SU-DHL-6 (cell line): ENCODE data around the gene CYB561A3.

ENCODE experiments used
- H2AFZ ChIP-seq: fragments of 200-600 bp; sonication (generic); 2 replicates; pipeline ENCODE4 v1.6.1; 2014; ENCODE audit warnings: low read depth, mild to moderate bottlenecking, moderate library complexity, mixed read lengths, antibody characterized with exemption, low read length; ENCODE audit not compliant: severe bottlenecking
- H3F3A ChIP-seq: fragments of 200-600 bp; shearing (Covaris generic); 2 replicates; pipeline ENCODE4 v1.6.0; 2016; ENCODE audit warnings: antibody characterized with exemption, mild to moderate bottlenecking; ENCODE audit not compliant: insufficient read depth
- H3K27ac ChIP-seq: fragments of 200-600 bp; sonication (generic); 2 replicates; pipeline ENCODE4 v1.5.1; 2016; ENCODE audit warnings: low read depth, mild to moderate bottlenecking, low read length, moderate library complexity, mixed read lengths
- H3K27me3 ChIP-seq: fragments of 200-600 bp; sonication (generic), shearing (Covaris generic); 2 replicates; pipeline ENCODE4 v1.6.0; 2014; ENCODE audit warnings: mild to moderate bottlenecking, low read length
- H3K36me3 ChIP-seq: fragments of 200-600 bp; sonication (generic); 2 replicates; pipeline ENCODE4 v1.6.1; 2014; ENCODE audit warnings: mild to moderate bottlenecking, low read length, mixed read lengths
- H3K4me2 ChIP-seq: fragments of 300-600, 200-600 bp; shearing (Covaris generic), sonication (generic); 2 replicates; pipeline ENCODE4 v1.6.0; 2014; ENCODE audit warnings: low read length, low read depth, mild to moderate bottlenecking; ENCODE audit not compliant: poor library complexity, severe bottlenecking
- H3K4me3 ChIP-seq: fragments of 200-600 bp; sonication (generic); 2 replicates; pipeline ENCODE4 v1.5.1; 2014; ENCODE audit warnings: antibody characterized with exemption, low read length, mild to moderate bottlenecking, mixed read lengths; ENCODE audit not compliant: insufficient read depth, poor library complexity, severe bottlenecking
- H3K79me2 ChIP-seq: fragments of 200-600 bp; sonication (generic); 2 replicates; pipeline ENCODE4 v1.6.1; 2014; ENCODE audit warnings: mild to moderate bottlenecking, low read length, moderate library complexity; ENCODE audit not compliant: insufficient read depth
- H3K9ac ChIP-seq: fragments of 200-600 bp; sonication (generic); 2 replicates; pipeline ENCODE4 v1.7.0; 2014; ENCODE audit warnings: mild to moderate bottlenecking, low read length
- H3K9me2 ChIP-seq: fragments of 200-600 bp; sonication (generic); replicated peaks from 2 replicates; pipeline ENCODE4 v1.6.1; 2014; ENCODE audit warnings: low read length; ENCODE audit not compliant: insufficient read depth
- H3K9me3 ChIP-seq: fragments of 200-600 bp; sonication (generic); 2 replicates; pipeline ENCODE4 v1.6.1; 2014; ENCODE audit warnings: low read length, mixed read lengths; ENCODE audit not compliant: insufficient read depth
- H4K20me1 ChIP-seq: fragments of 200-600 bp; sonication (generic); 2 replicates; pipeline ENCODE4 v1.6.1; 2014; ENCODE audit warnings: low read depth, mild to moderate bottlenecking, antibody characterized with exemption, low read length, moderate library complexity, mixed read lengths
- CTCF ChIP-seq: fragments of 200-600 bp; sonication (generic); IDR thresholded peaks from one replicate; pipeline ENCODE4 v1.5.1; 2017; ENCODE audit warnings: antibody characterized with exemption, mild to moderate bottlenecking, low read length, moderate library complexity; ENCODE audit not compliant: insufficient read depth, poor library complexity, severe bottlenecking
- EZH2phosphoT487 ChIP-seq: fragments of 200-600 bp; sonication (generic), shearing (Covaris generic); conservative IDR thresholded peaks from 2 replicates; pipeline ENCODE4 v1.6.1; 2018; ENCODE audit warnings: mild to moderate bottlenecking, antibody characterized with exemption, low read length, moderate library complexity, mixed read lengths

The CYB561A3 gene

DNA sequence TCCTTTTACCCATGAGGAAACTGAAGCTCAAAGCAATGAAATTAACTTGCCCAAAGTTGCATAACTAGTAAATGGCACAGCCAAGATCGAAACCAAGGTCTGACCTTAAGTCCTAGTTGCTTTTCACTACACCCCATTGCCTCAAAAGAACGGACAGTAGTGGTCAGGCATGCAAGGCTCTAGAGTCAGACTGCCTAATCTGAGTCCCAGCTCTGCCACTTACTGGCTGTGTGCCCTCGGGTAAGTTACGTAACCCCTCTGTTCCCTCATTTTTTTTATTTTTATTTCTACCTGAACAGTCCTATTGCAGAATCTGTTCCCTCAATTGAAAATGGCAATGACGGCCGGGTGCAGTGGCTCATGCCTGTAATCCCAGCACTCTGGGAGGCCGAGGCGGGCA, 9.6 kb downstream of the CYB561A3 start:
- TF ChIP-seq CTCF (no peak), EZH2phosphoT487 (no peak)
- Histone ChIP-seq H3K27me3 (no peaks in the 10 kb centered on the region), H3K79me2 (peaks cover 32% of the 10 kb centered on the region), H3F3A (peaks cover 8% of the 10 kb centered on the region), H3K9me2 (no peaks in the 10 kb centered on the region), H4K20me1 (no peaks in the 10 kb centered on the region), H3K9ac (no peak overlapping the region), H3K36me3 (peaks cover 6% of the 10 kb centered on the region; the same call in 1 of the 2 replicates), H3K4me2 (no peak overlapping the region), H3K27ac (no peak overlapping the region), H3K9me3 (no peaks in the 10 kb centered on the region), H3K4me3 (no peak overlapping the region), H2AFZ (no peak overlapping the region)

DNA sequence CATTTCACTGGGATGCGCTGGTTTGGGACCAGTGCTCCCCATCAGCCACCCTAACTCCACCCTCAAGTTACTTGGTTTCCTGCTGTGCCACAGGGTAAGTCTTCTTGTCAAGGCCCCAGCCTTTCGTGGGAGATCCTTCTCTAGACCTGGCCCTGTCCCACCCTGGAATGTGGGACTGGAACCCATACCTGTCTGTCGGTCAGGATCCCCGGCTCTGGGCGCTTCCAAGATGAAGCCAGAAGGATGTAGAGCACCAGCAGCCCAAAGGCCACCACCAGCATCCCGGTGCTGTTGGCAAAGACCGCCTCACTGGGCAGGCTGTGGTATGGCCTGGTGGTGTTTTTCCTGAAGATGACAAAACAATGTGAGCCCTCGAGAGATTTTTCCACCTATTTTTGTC, 10.9 kb downstream of the CYB561A3 start:
- H4K20me1 ChIP-seq, result no peaks in the 10 kb centered on the region
- peaks cover 6% of the 10 kb centered on the region; the same call in 1 of the 2 replicates for H3K36me3 ChIP-seq
- no peak overlapping the region for H3K4me2 ChIP-seq

GRCh38 chr11:61350336-61350735, 11.3 kb downstream of the CYB561A3 start:
- no peak overlapping the region for H2AFZ ChIP-seq
- no peak overlapping the region for H3K27ac ChIP-seq
- H3K9ac ChIP-seq, result no peak overlapping the region
- H3F3A ChIP-seq, result no peaks in the 10 kb centered on the region
- H4K20me1 ChIP-seq, result no peaks in the 10 kb centered on the region
- H3K36me3 ChIP-seq, result peaks cover 6% of the 10 kb centered on the region; the same call in 1 of the 2 replicates
- H3K27me3 ChIP-seq, result no peaks in the 10 kb centered on the region
- H3K4me2 ChIP-seq, result no peak overlapping the region
- H3K4me3 ChIP-seq, result no peak overlapping the region
- peaks cover 21% of the 10 kb centered on the region; the same call in 1 of the 2 replicates for H3K79me2 ChIP-seq
- H3K9me3 ChIP-seq, result no peaks in the 10 kb centered on the region
- H3K9me2 ChIP-seq, result no peaks in the 10 kb centered on the region
- TF ChIP-seq CTCF (no peak), EZH2phosphoT487 (no peak)

More for the DNA sequence above, 10.9 kb downstream of the CYB561A3 start:
- no peak for TF ChIP-seq EZH2phosphoT487
- no peak for TF ChIP-seq CTCF
- Histone ChIP-seq H3K9ac (no peak overlapping the region), H3K9me2 (no peaks in the 10 kb centered on the region), H3K27ac (no peak overlapping the region), H3K9me3 (no peaks in the 10 kb centered on the region), H2AFZ (no peak overlapping the region), H3K4me3 (no peak overlapping the region), H3F3A (no peaks in the 10 kb centered on the region), H3K79me2 (peaks cover 25% of the 10 kb centered on the region), H3K27me3 (no peaks in the 10 kb centered on the region)
